Vagina (tissue), 2 donors: ENCODE results near the gene MICAL3.

Experiments used
- POLR2A ChIP-seq, 2 donors: fragments of 450-650 bp; IDR thresholded peaks; one replicate each; pipeline ENCODE4 v1.6.1; 2017; ENCODE audit warnings: antibody characterized with exemption in 2 of 2, mild to moderate bottlenecking in 2 of 2, moderate library complexity in 2 of 2
- TF ChIP-seq, protein P1 (sequence below), 3 experiments: fragments of 450-650 bp in 2 of 3; fragments of 200-600 bp in 1 of 3; sonication (generic) in 1 of 3; IDR thresholded peaks; one replicate each; pipeline ENCODE4 v1.5.1; 2017 to 2019; ENCODE audit warnings: antibody characterized with exemption in 3 of 3, mild to moderate bottlenecking in 2 of 3, moderate library complexity in 2 of 3

- TF ChIP-seq, protein P1, sequence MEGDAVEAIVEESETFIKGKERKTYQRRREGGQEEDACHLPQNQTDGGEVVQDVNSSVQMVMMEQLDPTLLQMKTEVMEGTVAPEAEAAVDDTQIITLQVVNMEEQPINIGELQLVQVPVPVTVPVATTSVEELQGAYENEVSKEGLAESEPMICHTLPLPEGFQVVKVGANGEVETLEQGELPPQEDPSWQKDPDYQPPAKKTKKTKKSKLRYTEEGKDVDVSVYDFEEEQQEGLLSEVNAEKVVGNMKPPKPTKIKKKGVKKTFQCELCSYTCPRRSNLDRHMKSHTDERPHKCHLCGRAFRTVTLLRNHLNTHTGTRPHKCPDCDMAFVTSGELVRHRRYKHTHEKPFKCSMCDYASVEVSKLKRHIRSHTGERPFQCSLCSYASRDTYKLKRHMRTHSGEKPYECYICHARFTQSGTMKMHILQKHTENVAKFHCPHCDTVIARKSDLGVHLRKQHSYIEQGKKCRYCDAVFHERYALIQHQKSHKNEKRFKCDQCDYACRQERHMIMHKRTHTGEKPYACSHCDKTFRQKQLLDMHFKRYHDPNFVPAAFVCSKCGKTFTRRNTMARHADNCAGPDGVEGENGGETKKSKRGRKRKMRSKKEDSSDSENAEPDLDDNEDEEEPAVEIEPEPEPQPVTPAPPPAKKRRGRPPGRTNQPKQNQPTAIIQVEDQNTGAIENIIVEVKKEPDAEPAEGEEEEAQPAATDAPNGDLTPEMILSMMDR (IDR thresholded peaks at IDR 0.05), result no peak
- no peak for TF ChIP-seq POLR2A (IDR thresholded peaks at IDR 0.05)
These were observed 191.7 kb downstream of the MICAL3 start for GRCh38 chr22:17832665-17833064.
